Heart left ventricle (tissue), 16 donors: ENCODE data around the gene SMOC2. TPM values are rescaled to one million over a fixed set of nuclear protein-coding genes. Genes with fewer than 3 reads are reported as not detected.

Experiments used
- ATAC-seq, 4 donors: fragments of 200-7000 bp; cut with Tn5 transposase; one replicate each; pipeline ENCODE4 v1.9.1; 2020 to 2022; ENCODE audit warnings: moderate library complexity in 4 of 4, mild to moderate bottlenecking in 3 of 4, moderate number of reproducible peaks in 1 of 4
- DNase-seq, 5 donors: peaks; one replicate each; pipeline ENCODE4 v3.0.0-alpha.2; 2020
- H3K27ac ChIP-seq, 12 donors: fragments of 200-600 bp; sonication (generic) in 4 of 12; one replicate each; pipeline versions ENCODE4 v1.5.0 to v1.8.0; 2016 to 2022; ENCODE audit warnings: mild to moderate bottlenecking in 2 of 12
- H3K27me3 ChIP-seq, 9 donors: fragments of 200-600 bp; sonication (generic) in 2 of 9; one replicate each; pipeline versions ENCODE4 v1.5.1 to v1.8.0; 2016 to 2022; ENCODE audit warnings: mild to moderate bottlenecking in 3 of 9
- H3K36me3 ChIP-seq, 9 donors: fragments of 200-600 bp; sonication (generic) in 2 of 9; one replicate each; pipeline versions ENCODE4 v1.5.0 to v1.8.0; 2018 to 2022; ENCODE audit warnings: mild to moderate bottlenecking in 2 of 9
- H3K4me1 ChIP-seq, 12 donors: fragments of 200-600 bp; sonication (generic) in 4 of 12; one replicate each; pipeline versions ENCODE4 v1.5.0 to v1.8.0; 2016 to 2022; ENCODE audit warnings: mild to moderate bottlenecking in 3 of 12
- H3K4me3 ChIP-seq, 12 donors: fragments of 200-600 bp; sonication (generic) in 4 of 12; one replicate each; pipeline versions ENCODE4 v1.5.0 to v1.8.0; 2017 to 2022; ENCODE audit warnings: mild to moderate bottlenecking in 9 of 12, moderate library complexity in 4 of 12
- H3K9me3 ChIP-seq, 12 donors: fragments of 200-600 bp; sonication (generic) in 4 of 12; one replicate each; pipeline versions ENCODE4 v1.5.0 to v1.8.0; 2016 to 2022; ENCODE audit warnings: mild to moderate bottlenecking in 1 of 12
- CTCF ChIP-seq, 12 donors: fragments of 200-600 bp; sonication (generic) in 4 of 12; IDR thresholded peaks; one replicate each; pipeline versions ENCODE4 v1.5.0 to v1.8.0; 2018 to 2022; ENCODE audit warnings: antibody characterized with exemption in 12 of 12, mild to moderate bottlenecking in 5 of 12
- POLR2A ChIP-seq, 2 donors: fragments of 450-650 bp; IDR thresholded peaks; one replicate each; pipeline ENCODE4 v1.6.1; 2017; ENCODE audit warnings: antibody characterized with exemption in 2 of 2, mild to moderate bottlenecking in 2 of 2, moderate library complexity in 2 of 2
- WGBS, 4 donors: extraction: QIAGEN DNeasy Blood & Tissue Kit in 2 of 4; methylation state at CpG; one replicate each; pipeline versions ENCODE4 v1.1.5 to v1.1.7; 2013 to 2018; 5-methylcytosine and 5-hydroxymethylcytosine counted together
- intact Hi-C, 10 donors: fragments of 100-400 bp; cut with DNase I; formaldehyde crosslinking; loops; one replicate each; pipeline versions ENCODE4 v1.11.1 to v1.14.2; 2022
- polyA plus RNA-seq, 2 donors: library from polyadenylated mRNA; stranded (reverse); fragments of 200-250 nt; gene quantifications; one replicate each; pipeline ENCODE4 v1.2.3, GENCODE V29; 2013
- total RNA-seq, 9 donors: library from RNA; depleted of rRNA in 2 of 9; stranded (reverse); fragments of >200 nt in 2 of 9; fragmentation: NEBNext Ultra II Directional in 3 of 9; extraction: Animal tissue kit (Norgen Biotek cat#: 25700) in 3 of 9; gene quantifications; one replicate each; pipeline versions ENCODE4 v1.1.0 to v1.2.4, GENCODE V29; 2016 to 2023
- donor health status: ischemic (EF 13 %, LVEDD 7.1; RV severe dilation, severe dysfunction).
- donor health status: healthy with polysubstance abuse.
- donor health status: DM: no; HTN: yes; CAD: no.
- donor health status: DM: no; HTN: no; CAD: no.
- donor health status: ischemic (EF 25% LVEDD 6.9; RV normal size, moderate dysfunction).
- donor health status: ischemic (EF 25% LVEDD 5.7; RV mildly dilated, moderate dysfunction).
- donor health status: healthy.
- donor health status: DM: yes; HTN: yes; CAD: no.
- donor health status: ischemic (EF 35%, LVEDD 5.7; RV mildly dilated, moderate dysfunction).
- donor health status: nonischemic (EF 11% LVEDD 7.7; RV severe dilation, severe dysfunction).
- donor health status: DM: yes; HTN: yes; CAD: no.
- donor health status: PGD.
- donor health status: ischemic (EF 29% LVEDD 5.4; RV normal size, mild dysfunction).
- donor health status: nonischemic (EF 23%, LVEDD 6.1; RV moderate dilation, normal function).

The SMOC2 gene
- total and polyA plus RNA-seq, 11 donors: 5.9 to 44.2 (median 15.7) TPM

- no peak for ATAC-seq
- Histone ChIP-seq H3K36me3 (peaks cover 0 to 8% (median 0%) of the 10 kb centered on the region in 9 donors), H3K27me3 (no peaks in the 10 kb centered on the region), H3K9me3 (no peaks in the 10 kb centered on the region), H3K27ac (no peak overlapping the region), H3K4me1 (no peaks in the 10 kb centered on the region), H3K4me3 (no peak overlapping the region)
- intact Hi-C loops: loop anchor here in 1 of 10 donors (10.0 kb wide), 1 partner anchor 259 kb away; no protein-coding TSS in a partner anchor
- 85 to 88% (median 87%) methylated on average over 19 of the region's 19 CpGs for WGBS, 4 donors
- DNase-seq: no peak
- TF ChIP-seq CTCF (IDR thresholded peaks at IDR 0.05): no peak
- TF ChIP-seq POLR2A (IDR thresholded peaks at IDR 0.05): no peak
These were observed 185.1 kb downstream of the SMOC2 start for GRCh38 chr6:168626046-168626602.

- TF ChIP-seq CTCF (IDR thresholded peaks at IDR 0.05) (no peak), POLR2A (IDR thresholded peaks at IDR 0.05) (no peak)
- Histone ChIP-seq H3K36me3 (peaks cover 0 to 6% (median 0%) of the 10 kb centered on the region in 9 donors), H3K9me3 (no peaks in the 10 kb centered on the region), H3K27ac (no peak overlapping the region), H3K4me3 (no peak overlapping the region), H3K4me1 (no peaks in the 10 kb centered on the region), H3K27me3 (no peaks in the 10 kb centered on the region)
- ATAC-seq: no peak
- 83 to 90% (median 87%) methylated on average over 8 of the region's 8 CpGs for WGBS, 4 donors
- intact Hi-C loops: loop anchor here in 1 of 10 donors (10.0 kb wide), 1 partner anchor 257 kb away; no protein-coding TSS in a partner anchor
- no peak for DNase-seq
These were observed 186.7 kb downstream of the SMOC2 start for GRCh38 chr6:168627506-168628175.

- no peaks in the 10 kb centered on the region for H3K9me3 ChIP-seq
- ATAC-seq (no peak), DNase-seq (no peak)
- H3K27ac ChIP-seq: no peak overlapping the region
- intact Hi-C loops: loop anchor here in 1 of 10 donors (10.0 kb wide), 1 partner anchor 257 kb away; no protein-coding TSS in a partner anchor
- 69 to 82% (median 77%) methylated on average over 6 of the region's 6 CpGs for WGBS, 4 donors
- H3K4me1 ChIP-seq: no peaks in the 10 kb centered on the region
- H3K36me3 ChIP-seq: peaks cover 0 to 6% (median 0%) of the 10 kb centered on the region in 9 donors
- no peak overlapping the region for H3K4me3 ChIP-seq
- H3K27me3 ChIP-seq: no peaks in the 10 kb centered on the region
- TF ChIP-seq CTCF (IDR thresholded peaks at IDR 0.05) (no peak), POLR2A (IDR thresholded peaks at IDR 0.05) (no peak)
These were observed 187.2 kb downstream of the SMOC2 start for GRCh38 chr6:168628176-168628553.

GRCh38 chr6:168628732-168629245 lies 187.8 kb downstream of the SMOC2 start:
- ATAC-seq: peak in 1 of 4 donors; percentile 28
- H3K27me3 ChIP-seq: no peaks in the 10 kb centered on the region
- H3K27ac ChIP-seq: no peak overlapping the region
- intact Hi-C loops: loop anchor here in 1 of 10 donors (10.0 kb wide), 1 partner anchor 256 kb away; no protein-coding TSS in a partner anchor
- H3K4me3 ChIP-seq: no peak overlapping the region
- H3K4me1 ChIP-seq: no peaks in the 10 kb centered on the region
- no peak for DNase-seq
- no peak for TF ChIP-seq CTCF (IDR thresholded peaks at IDR 0.05)
- no peak for TF ChIP-seq POLR2A (IDR thresholded peaks at IDR 0.05)
- peaks cover 0 to 6% (median 0%) of the 10 kb centered on the region in 9 donors for H3K36me3 ChIP-seq
- H3K9me3 ChIP-seq: no peaks in the 10 kb centered on the region
- WGBS, 4 donors: 82 to 95% (median 85%) methylated on average over 14 to 19 of the region's 19 CpGs
